SIG-M5 treated with dmso at 0.1 percent for 504 hours (cell line): Measurements from ENCODE around the gene GRK1.

Experiments used
- DNase-seq: peaks from one replicate; lab custom pipeline; 2025; ENCODE audit not compliant: unreplicated experiment; lab: John Stamatoyannopoulos, UW

Gene GRK1

GRCh38 chr13:113632706-113633484 lies 34.1 kb upstream of the GRK1 start:
- DNase-seq, result no peak

GRCh38 chr13:113633485-113633873 lies 33.5 kb upstream of the GRK1 start:
- DNase-seq, result no peak

- DNase-seq, result no peak
Measured at GRCh38 chr13:113634279-113635047, 32.6 kb upstream of the GRK1 start.

GRCh38 chr13:113635048-113635420 lies 32.0 kb upstream of the GRK1 start:
- no peak for DNase-seq

DNA sequence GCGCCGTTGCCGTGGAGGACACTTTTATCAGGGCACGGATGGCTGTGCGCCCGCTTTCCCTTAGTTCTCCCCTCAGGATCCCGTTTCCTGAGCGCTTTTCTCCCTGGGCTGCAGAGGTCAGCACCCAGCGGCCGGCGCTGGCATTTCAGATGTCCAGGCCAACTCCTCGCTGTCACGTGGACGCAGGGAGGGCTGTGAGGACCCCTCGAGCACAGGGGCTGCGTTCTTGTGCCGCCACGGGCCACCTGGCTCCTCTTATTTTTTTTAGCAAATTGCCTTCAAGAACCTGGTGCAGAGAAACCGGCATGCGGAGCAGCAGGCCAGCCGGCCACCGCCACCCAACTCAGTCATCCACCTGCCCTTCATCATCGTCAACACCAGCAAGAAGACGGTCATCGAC lies 31.3 kb upstream of the GRK1 start:
- DNase-seq, result no peak

DNA sequence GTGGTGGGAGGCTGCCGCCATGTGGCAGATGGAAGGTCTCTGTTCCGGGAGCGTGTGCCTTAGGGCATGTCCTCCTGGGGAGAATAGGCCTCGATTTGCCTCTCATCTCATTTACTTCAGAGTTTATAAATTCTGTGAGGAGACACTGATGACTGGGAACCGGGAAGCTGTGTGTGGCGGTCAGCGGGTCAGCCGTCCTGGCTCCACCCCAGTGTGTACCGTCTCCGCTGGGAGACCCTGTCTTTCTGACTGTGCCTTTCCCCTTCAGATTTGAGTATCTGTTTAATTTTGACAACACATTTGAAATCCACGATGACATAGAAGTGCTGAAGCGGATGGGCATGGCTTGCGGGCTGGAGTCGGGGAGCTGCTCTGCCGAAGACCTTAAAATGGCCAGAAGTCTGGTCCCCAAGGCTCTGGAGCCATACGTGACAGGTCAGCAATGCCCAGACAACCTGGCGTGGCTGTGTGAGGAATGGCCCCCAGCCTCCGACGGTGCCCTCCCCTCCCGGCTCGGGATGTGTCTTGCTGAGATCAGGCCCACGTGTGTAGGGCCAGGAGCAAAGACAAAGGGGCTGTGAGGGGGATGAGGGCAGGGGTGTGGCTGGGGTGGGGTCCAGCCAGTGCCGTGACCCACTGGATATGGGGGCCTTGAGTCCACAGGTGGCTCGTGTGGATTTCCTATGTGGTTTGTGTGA lies 30.6 kb upstream of the GRK1 start:
- DNase-seq, result no peak

DNA sequence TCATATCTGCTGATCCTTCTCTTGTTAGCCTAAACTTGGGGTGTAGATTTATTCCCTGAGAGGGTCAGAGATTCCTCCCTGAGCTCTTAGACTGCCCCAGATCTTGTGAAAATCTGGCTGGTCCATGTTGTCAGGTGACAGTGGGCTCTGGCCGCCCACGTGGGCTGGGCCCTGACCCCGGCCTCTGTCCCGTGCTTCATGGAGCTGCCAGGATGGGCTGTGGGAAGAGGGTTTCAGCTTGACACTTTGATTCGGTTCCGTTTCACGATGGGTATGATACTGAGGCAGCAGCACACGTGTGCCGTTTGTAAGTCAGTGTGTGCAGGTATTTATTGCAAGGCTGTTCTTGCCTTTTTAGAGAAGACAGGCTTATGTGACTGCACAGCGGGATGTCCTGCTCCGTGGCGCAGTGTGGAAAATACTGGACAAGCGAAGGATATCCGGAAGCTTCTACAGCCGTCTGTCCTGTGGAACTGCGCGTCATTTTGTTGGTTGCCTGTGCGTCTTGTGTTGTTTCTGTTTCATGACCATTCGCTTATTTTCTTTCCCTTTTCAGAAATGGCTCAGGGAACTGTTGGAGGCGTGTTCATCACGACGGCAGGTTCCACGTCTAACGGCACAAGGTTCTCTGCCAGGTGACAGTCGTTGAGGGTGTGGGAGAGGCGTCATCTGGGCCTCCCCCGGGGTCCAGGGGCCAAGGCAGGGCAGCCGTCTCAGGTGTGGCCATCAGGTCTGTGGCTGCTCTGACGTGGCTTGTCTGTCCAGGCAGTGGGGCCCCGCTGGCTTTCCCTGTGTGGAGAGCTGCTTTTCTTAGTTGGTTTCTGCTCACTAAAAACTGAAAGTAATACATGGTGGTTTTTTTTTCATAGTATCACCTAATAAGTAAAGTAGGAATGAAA lies 29.5 kb upstream of the GRK1 start:
- no peak for DNase-seq

- no peak for DNase-seq
Measured at GRCh38 chr13:113638173-113638746, 28.8 kb upstream of the GRK1 start.

DNA sequence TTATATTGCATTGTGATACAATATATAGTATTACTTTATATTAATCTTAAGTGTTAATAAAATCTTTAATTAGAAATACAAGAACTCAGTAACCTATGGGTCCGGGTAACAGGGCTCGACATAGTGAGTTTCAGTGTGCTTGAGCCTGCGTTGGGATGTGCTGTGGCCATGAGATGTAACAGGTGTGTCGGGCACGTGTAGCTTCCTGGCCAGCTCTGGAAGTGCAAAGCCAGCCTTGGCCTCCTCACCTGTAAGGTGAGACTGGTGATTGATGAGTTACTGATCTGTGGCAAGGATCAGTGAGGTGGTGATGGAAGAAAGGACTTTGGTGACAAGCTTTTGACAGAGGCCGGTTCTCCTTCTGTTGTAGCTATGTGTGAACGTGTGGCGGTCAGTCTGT lies 28.2 kb upstream of the GRK1 start:
- no peak for DNase-seq

DNA sequence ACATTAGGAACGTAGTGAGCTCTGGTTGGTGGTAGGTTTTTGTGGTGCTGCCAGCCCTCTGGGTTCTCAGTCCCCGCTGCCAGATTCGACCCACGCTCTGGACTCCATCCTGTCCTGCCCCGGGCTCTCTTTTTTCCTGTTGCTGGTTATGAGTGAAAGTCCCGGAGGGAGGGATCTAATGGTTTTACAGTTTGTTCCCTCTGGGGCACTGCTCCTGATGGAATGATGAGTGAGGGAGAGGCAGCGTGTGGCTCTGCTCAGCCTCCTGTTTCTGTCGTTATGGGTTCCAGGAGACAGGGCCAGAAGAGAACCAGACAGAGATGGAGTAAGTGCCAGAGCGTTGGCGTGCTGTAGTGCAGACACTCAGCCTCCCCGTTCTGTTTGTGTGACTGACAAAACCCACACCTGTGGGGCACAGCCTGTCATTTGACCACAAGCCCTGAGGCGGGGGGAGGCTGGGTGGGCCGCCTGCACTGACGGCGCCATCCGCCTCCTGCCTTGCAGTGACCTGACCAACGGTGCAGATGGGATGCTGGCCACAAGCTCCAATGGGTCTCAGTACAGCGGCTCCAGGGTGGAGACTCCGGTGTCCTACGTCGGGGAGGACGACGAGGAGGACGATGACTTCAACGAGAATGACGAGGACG lies 27.3 kb upstream of the GRK1 start:
- no peak for DNase-seq

GRCh38 chr13:113641426-113641825 lies 25.6 kb upstream of the GRK1 start:
- DNase-seq, result no peak

DNA sequence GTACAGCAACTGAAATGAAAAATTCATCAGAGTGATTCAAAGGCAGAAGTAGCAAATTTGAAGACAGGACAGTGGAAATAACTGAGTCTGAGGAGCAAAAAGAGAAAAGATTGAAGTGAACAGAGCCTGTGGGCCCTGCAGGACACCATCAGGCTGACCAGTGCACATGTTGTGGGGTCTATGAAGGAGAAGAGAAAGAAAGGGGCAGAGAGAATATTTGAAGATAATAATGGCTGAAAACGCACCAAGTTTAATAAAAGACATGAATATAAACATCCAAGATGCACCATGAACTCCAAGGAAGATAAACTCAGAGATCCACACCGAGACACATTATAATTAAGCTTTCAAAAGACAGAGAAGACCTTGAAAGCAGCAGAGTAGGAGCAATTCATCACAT lies 24.5 kb upstream of the GRK1 start:
- no peak for DNase-seq

DNA sequence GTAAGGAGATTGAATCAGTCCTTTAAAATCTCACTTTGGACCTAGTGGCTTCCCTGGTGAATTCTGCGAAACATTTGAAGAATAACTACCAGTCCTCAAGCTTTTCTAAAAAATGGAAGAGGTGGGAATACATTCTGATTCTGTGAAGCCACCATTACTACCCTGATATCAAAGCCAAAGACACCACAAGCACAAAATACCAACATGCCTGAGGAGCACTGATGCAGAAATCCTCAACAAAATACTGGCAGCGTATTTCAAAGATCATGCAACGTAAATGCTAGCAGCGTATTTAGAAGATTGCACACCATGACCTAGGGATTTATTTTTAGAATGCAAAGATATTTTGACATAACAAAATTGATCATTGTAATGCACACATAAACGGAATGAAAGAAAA lies 23.4 kb upstream of the GRK1 start:
- DNase-seq, result no peak

DNA sequence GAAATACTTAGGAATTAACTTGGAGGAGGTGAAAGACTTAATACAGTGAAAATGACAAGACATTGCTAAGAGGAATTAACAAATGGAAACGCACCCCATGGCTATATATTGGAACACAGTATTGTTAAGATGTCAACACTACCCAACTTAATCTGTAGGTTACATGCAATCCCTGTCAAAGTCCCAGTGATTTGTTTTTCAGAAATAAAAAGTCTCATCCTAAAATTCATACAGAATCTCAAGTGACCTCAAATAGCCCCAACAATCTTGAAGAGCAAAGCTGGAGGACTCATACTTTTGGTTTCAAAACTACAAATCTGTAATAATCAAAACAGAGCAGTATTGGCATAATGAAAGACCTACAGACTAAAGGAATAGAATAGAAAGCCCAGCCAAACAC lies 22.2 kb upstream of the GRK1 start:
- DNase-seq, result no peak

GRCh38 chr13:113645329-113645728 lies 21.7 kb upstream of the GRK1 start:
- no peak for DNase-seq

DNA sequence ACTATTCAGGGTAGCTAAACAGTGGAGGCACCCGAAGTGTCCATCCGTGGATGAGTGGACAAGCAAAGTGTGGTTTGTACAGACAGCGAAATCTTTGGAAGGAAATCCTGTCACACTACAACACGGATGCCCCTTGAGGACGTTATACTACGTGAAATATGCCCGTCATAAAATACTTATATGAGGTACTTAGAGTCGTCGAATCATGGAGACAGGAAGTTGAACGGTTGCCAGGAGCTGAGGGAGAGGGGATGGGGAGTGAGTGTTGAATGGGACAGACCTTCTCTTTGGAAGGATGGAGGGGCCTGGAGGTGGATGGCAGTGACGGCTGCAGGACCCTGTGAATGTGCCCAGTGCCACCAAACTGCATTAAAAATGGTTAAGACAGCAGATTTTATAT lies 20.6 kb upstream of the GRK1 start:
- DNase-seq, result no peak

- no peak for DNase-seq
Measured at GRCh38 chr13:113646921-113647340, 20.1 kb upstream of the GRK1 start.

- no peak for DNase-seq
Measured at GRCh38 chr13:113647351-113648215, 19.4 kb upstream of the GRK1 start.

- no peak for DNase-seq
Measured at GRCh38 chr13:113648216-113648610, 18.8 kb upstream of the GRK1 start.
